A549 (cell line): ENCODE measurements around the gene SLC36A1. TPM values are rescaled to one million over a fixed set of nuclear protein-coding genes. Genes with fewer than 3 reads are reported as not detected.

Source experiments
- ATAC-seq, 2 experiments: fragments of 200-7000 bp in 1 of 2; fragments of >200 bp in 1 of 2; cut with Nextera tagmentation in 1 of 2; cut with Tn5 transposase in 1 of 2; 3 replicates each; pipeline versions ENCODE4 v1.8.0 to v1.9.1; 2018 to 2020; ENCODE audit warnings: mild to moderate bottlenecking in 1 of 2, moderate library complexity in 1 of 2
- CTCF ChIA-PET: fragments of 300-600 bp; sonication (Branson Sonifier 250); formaldehyde crosslinking; extraction: SDS; loops from one replicate; lab custom pipeline; 2021; ENCODE audit warnings: antibody characterized with exemption, inconsistent platforms; lab: Yijun Ruan, JAX
- POLR2A ChIA-PET: fragments of 350-600 bp; formaldehyde crosslinking; extraction: SDS; loops from one replicate; lab custom pipeline; 2021; ENCODE audit warnings: antibody characterized with exemption, inconsistent platforms; lab: Yijun Ruan, JAX
- DNase-seq, 2 experiments: peaks; one replicate each; pipeline versions ENCODE4 v3.0.0 to v3.0.0-alpha.2; 2011 to 2016; ENCODE audit warnings: low read depth in 1 of 2, low spot score in 1 of 2
- FAIRE-seq: peaks from 2 replicates; lab custom pipeline; 2011; peaks lifted over from hg19 to GRCh38; lab: Jason Lieb, UNC
- H3K27ac ChIP-seq, 2 experiments: fragments of >200 bp; sonication (Bioruptor Twin); formaldehyde crosslinking; 3 replicates each; pipeline ENCODE4 v1.5.1; 2016 to 2017
- H3K4me1 ChIP-seq: fragments of >200 bp; sonication (Bioruptor Twin); formaldehyde crosslinking; 3 replicates; pipeline ENCODE4 v1.6.1; 2016
- H3K4me2 ChIP-seq: fragments of >200 bp; sonication (Bioruptor Twin); formaldehyde crosslinking; 3 replicates; pipeline ENCODE4 v1.6.1; 2016
- H3K4me3 ChIP-seq: fragments of >200 bp; sonication (Bioruptor Twin); formaldehyde crosslinking; 3 replicates; pipeline ENCODE4 v1.5.1; 2016
- H3K9me3 ChIP-seq: fragments of >200 bp; sonication (Bioruptor Twin); formaldehyde crosslinking; 3 replicates; pipeline ENCODE4 v1.6.1; 2016
- CBX8 ChIP-seq: fragments of 200-600 bp; sonication (generic); IDR thresholded peaks from 2 replicates; pipeline ENCODE4 v1.6.1; 2016
- CTCF ChIP-seq: fragments of >200 bp; sonication (Bioruptor Twin); formaldehyde crosslinking; IDR thresholded peaks from 3 replicates; pipeline ENCODE4 v1.5.1; 2016
- ESRRA ChIP-seq: fragments of 150-350 bp; IDR thresholded peaks from 2 replicates; pipeline ENCODE4 v1.6.1; 2014; ENCODE audit warnings: mild to moderate bottlenecking, low read length, borderline replicate concordance
- FOSB ChIP-seq: fragments of 250-450 bp; sonication (Bioruptor Pico); IDR thresholded peaks from 2 replicates; pipeline ENCODE4 v1.5.0; 2020; ENCODE audit warnings: mild to moderate bottlenecking, moderate library complexity
- HDAC2 ChIP-seq: fragments of 200-600 bp; sonication (generic); IDR thresholded peaks from 2 replicates; pipeline ENCODE4 v1.6.1; 2016
- HMGXB4 ChIP-seq: fragments of 250-450 bp; sonication (Bioruptor Pico); IDR thresholded peaks from 2 replicates; pipeline ENCODE4 v1.5.0; 2021; ENCODE audit warnings: mild to moderate bottlenecking, moderate library complexity, borderline replicate concordance
- JUN ChIP-seq, 2 experiments: fragments of >200 bp; sonication (Bioruptor Twin); formaldehyde crosslinking; IDR thresholded peaks; 2 replicates in 1 of 2; 3 replicates in 1 of 2; pipeline ENCODE4 v1.6.1; 2016 to 2017
- JUNB ChIP-seq: fragments of >200 bp; sonication (Bioruptor Twin); formaldehyde crosslinking; IDR thresholded peaks from 2 replicates; pipeline ENCODE4 v1.6.1; 2016
- KDM5A ChIP-seq: fragments of 200-600 bp; sonication (generic); IDR thresholded peaks from 2 replicates; pipeline ENCODE4 v1.6.1; 2016; ENCODE audit warnings: antibody characterized with exemption, mild to moderate bottlenecking
- NR3C1 ChIP-seq: fragments of >200 bp; sonication (Bioruptor Twin); formaldehyde crosslinking; IDR thresholded peaks from 3 replicates; pipeline ENCODE4 v1.6.1; 2017
- RCOR1 ChIP-seq: fragments of 150-350 bp; IDR thresholded peaks from 2 replicates; pipeline ENCODE4 v1.6.1; 2014; ENCODE audit warnings: antibody characterized with exemption, low read length, low read depth
- REST ChIP-seq: fragments of 200-600 bp; sonication (generic); IDR thresholded peaks from 2 replicates; pipeline ENCODE4 v1.6.1; 2016; ENCODE audit warnings: antibody characterized with exemption, mild to moderate bottlenecking, moderate library complexity
- SMC3 ChIP-seq: fragments of >200 bp; sonication (Bioruptor Twin); formaldehyde crosslinking; IDR thresholded peaks from 3 replicates; pipeline ENCODE4 v1.6.1; 2018; ENCODE audit warnings: inconsistent platforms
- SREBF2 ChIP-seq: fragments of 450-650 bp; IDR thresholded peaks from 2 replicates; pipeline ENCODE4 v1.6.1; 2014; ENCODE audit warnings: mild to moderate bottlenecking, moderate library complexity
- WGBS: methylation state at CpG from one replicate; pipeline ENCODE4 v1.1.6; 2017; ENCODE audit errors: missing lambda C conversion rate; 5-methylcytosine and 5-hydroxymethylcytosine counted together
- polyA plus RNA-seq, 4 experiments: library from polyadenylated mRNA; depleted of rRNA in 3 of 4; stranded (reverse); fragments of >200 nt; fragmentation: RNase III in 1 of 4; extraction: RNeasy Plus Mini Kit Qiagen cat#74134 plus additional on column Dnase treatment in 1 of 4; gene quantifications; 2 replicates in 3 of 4; 3 replicates in 1 of 4; pipeline ENCODE4 v1.2.3, GENCODE V29; 2011 to 2017

SLC36A1 gene
- polyA plus RNA-seq, 2 of the 4 experiments (the other 2 are of a cell fraction), result 7.4 to 10.8 TPM

- TF ChIP-seq HMGXB4 (CRISPR knock-in tag) (no peak), REST (no peak)
- TF ChIP-seq, all 56 proteins: peak for 0
These were observed 12.4 kb downstream of the SLC36A1 start (continued) for GRCh38 chr5:151459680-151460324.

GRCh38 chr5:151461312-151461711 lies 13.9 kb downstream of the SLC36A1 start:
- Histone ChIP-seq H3K27ac (no peak overlapping the region), H3K9me3 (no peaks in the 10 kb centered on the region), H3K4me2 (no peak overlapping the region), H3K4me3 (no peak overlapping the region), H3K4me1 (no peaks in the 10 kb centered on the region)
- WGBS, result 47% methylated on average over 3 of the region's 3 CpGs
- no peak for ATAC-seq
- no peak for TF ChIP-seq ESRRA
- TF ChIP-seq REST, result no peak
- TF ChIP-seq KDM5A, result no peak
- TF ChIP-seq JUN (IDR thresholded peaks at IDR 0.05), result no peak
- no peak for TF ChIP-seq NR3C1
- no peak for TF ChIP-seq FOSB (CRISPR knock-in tag)
- no peak for FAIRE-seq
- POLR2A ChIA-PET, result no interaction called here
- DNase-seq, result no peak
- CTCF ChIA-PET, result interaction anchor here (3.8 kb wide), 1 partner anchor 13 kb away, joined by 22 read pairs; the partner anchor contains the start of gene SLC36A1

GRCh38 chr5:151463137-151464029 lies 16.0 kb downstream of the SLC36A1 start:
- H3K4me1 ChIP-seq, result no peaks in the 10 kb centered on the region
- DNase-seq (peak in 1 of 2 experiments; percentile 10), FAIRE-seq (no peak), ATAC-seq (peak in 1 of 2 experiments; percentile 66; a peak in 2 of 6 replicates)
- no peak overlapping the region for H3K27ac ChIP-seq
- POLR2A ChIA-PET, result no interaction called here
- no peak overlapping the region for H3K4me2 ChIP-seq
- 49% methylated on average over 5 of the region's 5 CpGs for WGBS
- CTCF ChIA-PET, result interaction anchor here (1.0 to 1.8 kb wide), 8 partner anchors 11 to 276 kb away, joined by 3 to 8 read pairs (median 4); partner anchors contain the start of gene SLC36A1
- no peaks in the 10 kb centered on the region for H3K9me3 ChIP-seq
- H3K4me3 ChIP-seq, result no peak overlapping the region
- TF ChIP-seq REST, result no peak
- TF ChIP-seq HDAC2, result no peak
- no peak for TF ChIP-seq JUNB
- no peak for TF ChIP-seq RCOR1
- TF ChIP-seq CTCF, result peak; percentile 51
- 0 out of 3 replicates have a peak, but pooled peaks have one; percentile 21 for TF ChIP-seq SMC3
- TF ChIP-seq SREBF2, result no peak
- no peak for TF ChIP-seq CBX8
